Fibroblast of mammary gland (primary cell): ENCODE results near the gene KLHDC4.
"Not testable (repeated sequence)": the region's sequence is repeated elsewhere in the genome, so short reads cannot be mapped to it uniquely, and the experiment has no call there.

ENCODE experiments used
- DNase-seq: peaks from one replicate; pipeline ENCODE4 v3.0.0-alpha.2; 2010; ENCODE audit warnings: low read depth
- H3K4me3 ChIP-seq: 2 replicates; pipeline ENCODE4 v1.5.1; 2011; ENCODE audit warnings: low read depth, mild to moderate bottlenecking, low read length, moderate library complexity; ENCODE audit not compliant: control insufficient read depth
- CTCF ChIP-seq: conservative IDR thresholded peaks from 2 replicates; pipeline ENCODE4 v1.5.1; 2011; ENCODE audit warnings: low read depth, low read length, inconsistent platforms; ENCODE audit not compliant: control insufficient read depth, insufficient read depth

Gene KLHDC4

GRCh38 chr16:87765776-87766484 lies at the start of gene KLHDC4:
KLHDC4 (minus strand) TSS chr16:87765986; CDS start chr16:87765890, 96 bp downstream.
- DNase-seq, result peak; percentile 81
- no peak for TF ChIP-seq CTCF
- peak within 1 kb of the TSS; percentile 78 for H3K4me3 ChIP-seq

- DNase-seq, result no peak
- H3K4me3 ChIP-seq, result no peak overlapping the region
- no peak for TF ChIP-seq CTCF
Observed at GRCh38 chr16:87815567-87815966, 49.8 kb upstream of the KLHDC4 start.

GRCh38 chr16:87812200-87812656 lies 46.4 kb upstream of the KLHDC4 start:
- H3K4me3 ChIP-seq, result no peak overlapping the region
- no peak for DNase-seq
- TF ChIP-seq CTCF, result no peak

- DNase-seq, H3K4me3 ChIP-seq: not testable (repeated sequence)
Observed at GRCh38 chr16:87811454-87811853, 45.7 kb upstream of the KLHDC4 start.

- DNase-seq, result no peak
Observed at GRCh38 chr16:87809150-87809902, 43.5 kb upstream of the KLHDC4 start.

GRCh38 chr16:87808108-87808507 lies 42.3 kb upstream of the KLHDC4 start:
- no peak overlapping the region for H3K4me3 ChIP-seq
- DNase-seq, result no peak
- no peak for TF ChIP-seq CTCF

More at GRCh38 chr16:87809150-87809902, 43.5 kb upstream of the KLHDC4 start:
- no peak for TF ChIP-seq CTCF
- H3K4me3 ChIP-seq, result no peak overlapping the region
